ENCODE measurements around the gene LBR.

Gene LBR

GRCh38 chr1:225460737-225461532 is 33.1 kb upstream of the LBR start:
- DNase-seq (ENCODE audit: low spot score): no peak
- TF ChIP-seq, protein P1, sequence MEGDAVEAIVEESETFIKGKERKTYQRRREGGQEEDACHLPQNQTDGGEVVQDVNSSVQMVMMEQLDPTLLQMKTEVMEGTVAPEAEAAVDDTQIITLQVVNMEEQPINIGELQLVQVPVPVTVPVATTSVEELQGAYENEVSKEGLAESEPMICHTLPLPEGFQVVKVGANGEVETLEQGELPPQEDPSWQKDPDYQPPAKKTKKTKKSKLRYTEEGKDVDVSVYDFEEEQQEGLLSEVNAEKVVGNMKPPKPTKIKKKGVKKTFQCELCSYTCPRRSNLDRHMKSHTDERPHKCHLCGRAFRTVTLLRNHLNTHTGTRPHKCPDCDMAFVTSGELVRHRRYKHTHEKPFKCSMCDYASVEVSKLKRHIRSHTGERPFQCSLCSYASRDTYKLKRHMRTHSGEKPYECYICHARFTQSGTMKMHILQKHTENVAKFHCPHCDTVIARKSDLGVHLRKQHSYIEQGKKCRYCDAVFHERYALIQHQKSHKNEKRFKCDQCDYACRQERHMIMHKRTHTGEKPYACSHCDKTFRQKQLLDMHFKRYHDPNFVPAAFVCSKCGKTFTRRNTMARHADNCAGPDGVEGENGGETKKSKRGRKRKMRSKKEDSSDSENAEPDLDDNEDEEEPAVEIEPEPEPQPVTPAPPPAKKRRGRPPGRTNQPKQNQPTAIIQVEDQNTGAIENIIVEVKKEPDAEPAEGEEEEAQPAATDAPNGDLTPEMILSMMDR (IDR thresholded peaks at IDR 0.05; ENCODE audit: extremely low read depth, missing control alignments): no peak

GRCh38 chr1:225460021-225460736 is 32.3 kb upstream of the LBR start:
- TF ChIP-seq, protein P1 (IDR thresholded peaks at IDR 0.05; ENCODE audit: extremely low read depth, missing control alignments): no peak
- no peak for DNase-seq (ENCODE audit: low spot score)

- no peak for DNase-seq (ENCODE audit: low spot score)
- TF ChIP-seq, protein P1 (IDR thresholded peaks at IDR 0.05; ENCODE audit: extremely low read depth, missing control alignments): no peak
Measured at GRCh38 chr1:225458222-225458631, 30.4 kb upstream of the LBR start.

DNA sequence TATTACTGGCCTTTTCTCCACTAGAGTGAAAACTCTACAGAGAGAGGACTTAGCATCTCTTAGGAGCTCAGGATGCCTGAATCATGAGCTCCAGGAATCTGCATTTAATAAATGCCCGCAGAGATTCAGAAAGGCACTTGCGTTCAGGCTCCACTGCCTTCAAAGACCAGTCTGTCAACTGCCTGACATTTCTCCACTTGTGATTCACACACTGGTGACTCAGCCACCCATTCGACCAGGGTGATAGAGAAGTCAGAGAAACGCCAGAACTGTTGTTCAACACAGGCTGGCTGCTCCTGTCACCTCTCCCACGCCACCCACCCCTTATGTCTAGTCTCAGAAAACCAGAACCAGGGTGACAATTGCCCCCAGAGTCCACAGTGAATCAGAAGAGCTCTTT is 26.9 kb upstream of the LBR start:
- no peak for DNase-seq (ENCODE audit: low spot score)
- TF ChIP-seq, protein P1 (IDR thresholded peaks at IDR 0.05; ENCODE audit: extremely low read depth, missing control alignments): no peak

DNA sequence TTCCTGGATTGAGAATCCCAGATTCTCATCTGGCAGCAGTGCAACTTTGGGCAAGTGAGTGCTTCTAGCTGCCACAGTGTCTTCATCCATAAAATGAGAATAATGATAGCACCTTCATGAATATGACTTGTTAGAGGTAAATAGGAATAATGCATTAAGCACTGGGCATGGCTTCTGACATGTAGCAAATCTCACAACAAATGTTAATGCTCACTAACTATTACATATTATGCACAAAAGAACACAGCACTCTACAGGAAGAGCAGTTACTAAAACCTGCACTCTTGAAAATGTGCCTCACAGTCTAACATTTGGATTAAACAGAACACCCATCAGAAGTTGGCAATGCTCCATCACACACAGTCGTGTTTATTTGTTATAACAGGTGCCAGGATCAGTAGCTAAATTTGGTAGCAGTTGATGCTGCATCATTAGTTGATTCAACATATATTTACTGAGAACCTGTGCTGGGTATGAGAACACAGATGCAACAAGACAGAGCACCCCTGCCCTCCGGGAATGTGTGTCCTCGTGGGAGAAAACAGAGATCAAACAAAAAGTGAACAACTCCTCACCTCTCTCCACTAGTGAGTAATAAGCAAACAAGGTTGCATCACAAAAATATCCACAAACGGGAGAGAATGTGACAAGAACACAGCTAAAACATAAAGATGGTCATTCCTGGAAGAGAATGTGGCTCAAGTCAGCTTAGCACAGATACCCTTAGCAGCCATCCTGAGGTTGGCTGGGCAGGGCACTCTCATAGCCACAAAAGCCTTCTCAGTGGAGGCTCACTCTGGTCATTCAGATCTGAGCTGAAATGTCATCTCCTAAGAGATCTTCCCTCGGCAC is 26.2 kb upstream of the LBR start:
- TF ChIP-seq, protein P1 (IDR thresholded peaks at IDR 0.05; ENCODE audit: extremely low read depth, missing control alignments): no peak
- DNase-seq (ENCODE audit: low spot score): no peak

DNA sequence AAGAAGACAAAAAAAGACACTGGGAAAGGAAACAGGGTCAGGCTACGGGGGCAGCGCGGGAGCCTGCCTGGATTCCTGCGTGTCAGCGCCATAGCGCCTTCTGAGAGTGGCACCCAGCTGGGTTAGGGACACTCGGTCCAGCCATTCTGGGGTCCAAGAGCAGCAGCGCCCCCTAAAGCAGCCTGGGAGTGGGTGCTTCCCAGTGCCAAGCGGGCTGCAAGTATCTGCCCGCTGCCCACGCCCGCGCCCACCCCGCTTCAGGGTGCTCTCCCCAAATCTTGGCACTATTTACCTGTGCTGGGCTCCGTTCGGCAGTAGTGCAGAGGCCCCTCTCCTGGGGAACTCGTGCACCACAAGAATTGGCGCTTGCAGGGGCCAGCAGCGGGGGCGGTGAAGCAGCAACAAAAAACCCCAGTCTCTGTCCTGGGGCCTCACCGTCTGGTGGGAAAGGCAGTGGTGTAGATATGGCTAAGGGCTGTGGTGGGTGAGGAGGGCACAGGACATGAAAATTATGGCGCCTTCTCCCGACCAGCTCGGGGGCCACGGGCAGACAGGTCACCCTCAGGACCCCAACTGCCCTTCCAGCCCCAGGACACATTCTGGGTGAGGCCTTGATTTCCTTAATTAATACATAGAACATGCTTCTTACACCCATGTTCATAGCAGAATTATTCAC is 24.1 kb upstream of the LBR start:
- no peak for DNase-seq (ENCODE audit: low spot score)
- TF ChIP-seq, protein P1 (IDR thresholded peaks at IDR 0.05; ENCODE audit: extremely low read depth, missing control alignments): no peak
